ENCODE data around the gene MIA2. TPM values are rescaled to one million over a fixed set of nuclear protein-coding genes. Genes with fewer than 3 reads are reported as not detected.

Gene MIA2
- total RNA-seq, 1 experiment from 2014 or later: 11.8 TPM

GRCh38 chr14:39228044-39228443 is 5.7 kb upstream of the MIA2 start:
- POLR2A ChIA-PET (ENCODE audit: unreplicated experiment): no interaction called here
- BruUV-seq (replicated peaks): no TSS peak
- Histone ChIP-seq H3K9me2 (replicated peaks; ENCODE audit: low read length) (no peaks in the 10 kb centered on the region), H3K4me2 (ENCODE audit: low read length) (no peak overlapping the region), H3K36me3 (ENCODE audit: low read depth, low read length) (no peaks in the 10 kb centered on the region), H3K9me3 (ENCODE audit: low read length) (no peaks in the 10 kb centered on the region), H3K9ac (ENCODE audit: low read length) (no peak overlapping the region), H3K27me3 (ENCODE audit: low read length) (no peaks in the 10 kb centered on the region), H4K20me1 (ENCODE audit: low read length) (no peaks in the 10 kb centered on the region), H3K27ac (ENCODE audit: low read length) (no peak overlapping the region), H3F3A (ENCODE audit: low read length, unreplicated experiment) (no peaks in the 10 kb centered on the region), H3K4me3 (ENCODE audit: low read length) (no peak overlapping the region), H2AFZ (ENCODE audit: low read length) (no peak overlapping the region), H3K79me2 (ENCODE audit: low read length) (no peaks in the 10 kb centered on the region), H3K4me1 (ENCODE audit: insufficient read depth, low read length) (no peaks in the 10 kb centered on the region)
- intact Hi-C loops (cut with micrococcal nuclease): no loop called here
- DNase-seq: no peak
- CTCF ChIA-PET: no interaction called here
- no peak for ATAC-seq
- no peak for TF ChIP-seq CTCF (conservative IDR thresholded peaks at IDR 0.05; ENCODE audit: low read depth, low read length)
- no peak for TF ChIP-seq EZH2phosphoT487 (IDR thresholded peaks at IDR 0.05; ENCODE audit: borderline replicate concordance, low read length)
- no peak for TF ChIP-seq EZH2 (IDR thresholded peaks at IDR 0.05; ENCODE audit: low read length, unreplicated experiment)

GRCh38 chr14:39228509-39229221 is 5.0 kb upstream of the MIA2 start:
- Histone ChIP-seq H3K4me3 (ENCODE audit: low read length) (no peak overlapping the region), H3K4me2 (ENCODE audit: low read length) (no peak overlapping the region), H3K9me2 (replicated peaks; ENCODE audit: low read length) (no peaks in the 10 kb centered on the region), H3K79me2 (ENCODE audit: low read length) (no peaks in the 10 kb centered on the region), H3K27me3 (ENCODE audit: low read length) (no peaks in the 10 kb centered on the region), H3F3A (ENCODE audit: low read length, unreplicated experiment) (no peaks in the 10 kb centered on the region), H3K36me3 (ENCODE audit: low read depth, low read length) (no peaks in the 10 kb centered on the region), H4K20me1 (ENCODE audit: low read length) (no peaks in the 10 kb centered on the region), H3K4me1 (ENCODE audit: insufficient read depth, low read length) (no peaks in the 10 kb centered on the region), H3K9ac (ENCODE audit: low read length) (no peak overlapping the region), H3K27ac (ENCODE audit: low read length) (no peak overlapping the region), H3K9me3 (ENCODE audit: low read length) (no peaks in the 10 kb centered on the region), H2AFZ (ENCODE audit: low read length) (no peak overlapping the region)
- CTCF ChIA-PET: no interaction called here
- DNase-seq (no peak), ATAC-seq (no peak)
- intact Hi-C loops (cut with micrococcal nuclease): no loop called here
- TF ChIP-seq CTCF (conservative IDR thresholded peaks at IDR 0.05; ENCODE audit: low read depth, low read length): no peak
- no peak for TF ChIP-seq EZH2 (IDR thresholded peaks at IDR 0.05; ENCODE audit: low read length, unreplicated experiment)
- no peak for TF ChIP-seq EZH2phosphoT487 (IDR thresholded peaks at IDR 0.05; ENCODE audit: borderline replicate concordance, low read length)
- BruUV-seq (replicated peaks): no TSS peak
- POLR2A ChIA-PET (ENCODE audit: unreplicated experiment): no interaction called here

- H3K4me3 ChIP-seq (ENCODE audit: low read length): no peak overlapping the region
- H3F3A ChIP-seq (ENCODE audit: low read length, unreplicated experiment): no peaks in the 10 kb centered on the region
- no peak overlapping the region for H3K4me2 ChIP-seq (ENCODE audit: low read length)
- no peak for ATAC-seq
- no peak for DNase-seq
- ChIA-PET CTCF (no interaction called here), POLR2A (ENCODE audit: unreplicated experiment) (no interaction called here)
- no peaks in the 10 kb centered on the region for H3K36me3 ChIP-seq (ENCODE audit: low read depth, low read length)
- H4K20me1 ChIP-seq (ENCODE audit: low read length): no peaks in the 10 kb centered on the region
- TF ChIP-seq EZH2phosphoT487 (IDR thresholded peaks at IDR 0.05; ENCODE audit: borderline replicate concordance, low read length) (no peak), EZH2 (IDR thresholded peaks at IDR 0.05; ENCODE audit: low read length, unreplicated experiment) (no peak), CTCF (conservative IDR thresholded peaks at IDR 0.05; ENCODE audit: low read depth, low read length) (no peak)
- no peak overlapping the region for H2AFZ ChIP-seq (ENCODE audit: low read length)
- no peaks in the 10 kb centered on the region for H3K9me3 ChIP-seq (ENCODE audit: low read length)
- no peaks in the 10 kb centered on the region for H3K79me2 ChIP-seq (ENCODE audit: low read length)
- BruUV-seq (replicated peaks): no TSS peak
- H3K9me2 ChIP-seq (replicated peaks; ENCODE audit: low read length): no peaks in the 10 kb centered on the region
- no peaks in the 10 kb centered on the region for H3K4me1 ChIP-seq (ENCODE audit: insufficient read depth, low read length)
- no peak overlapping the region for H3K9ac ChIP-seq (ENCODE audit: low read length)
- intact Hi-C loops (cut with micrococcal nuclease): no loop called here
- no peaks in the 10 kb centered on the region for H3K27me3 ChIP-seq (ENCODE audit: low read length)
- H3K27ac ChIP-seq (ENCODE audit: low read length): no peak overlapping the region
Measured at GRCh38 chr14:39229222-39229543, 4.5 kb upstream of the MIA2 start.

Measured in PC-3 (cell line).